ENCODE measurements around the gene TIMP1.

- TF ChIP-seq CTCF (IDR thresholded peaks at IDR 0.05) (no peak), POLR2A (IDR thresholded peaks at IDR 0.05) (no peak), POLR2AphosphoS5 (IDR thresholded peaks at IDR 0.05) (no peak)
Measured at GRCh38 chrX:47614618-47615017, 32.4 kb downstream of the TIMP1 start.

Data from gastroesophageal sphincter (tissue), 3 donors.